Right atrium auricular region (tissue), 2 donors: ENCODE results near the gene INSRR. TPM values are rescaled to one million over a fixed set of nuclear protein-coding genes. Genes with fewer than 3 reads are reported as not detected.

Experiments
- DNase-seq: peaks from one replicate; pipeline ENCODE4 v3.0.0-alpha.2; 2019; ENCODE audit warnings: low spot score
- H3K27ac ChIP-seq, 2 donors: fragments of 200-600 bp; sonication (generic); 1 replicate in 1 of 2; 2 replicates in 1 of 2; pipeline ENCODE4 v1.5.1; 2016 to 2019
- H3K27me3 ChIP-seq, 2 donors: fragments of 200-600 bp; sonication (generic); one replicate each; pipeline versions ENCODE4 v1.5.1 to v1.6.0; 2017 to 2019
- H3K36me3 ChIP-seq: fragments of 200-600 bp; sonication (generic); one replicate; pipeline ENCODE4 v1.5.1; 2016
- H3K4me1 ChIP-seq, 2 donors: fragments of 200-600 bp; sonication (generic); one replicate each; pipeline versions ENCODE4 v1.5.1 to v1.6.0; 2017 to 2019
- H3K4me3 ChIP-seq, 2 donors: fragments of 200-600 bp; sonication (generic); 1 replicate in 1 of 2; 2 replicates in 1 of 2; pipeline ENCODE4 v1.5.1; 2017 to 2019; ENCODE audit warnings: mild to moderate bottlenecking in 1 of 2, moderate library complexity in 1 of 2
- H3K9me3 ChIP-seq, 2 donors: fragments of 200-600 bp; sonication (generic); one replicate each; pipeline ENCODE4 v1.5.1; 2019
- CTCF ChIP-seq, 2 donors: fragments of 200-600 bp; sonication (generic); IDR thresholded peaks; one replicate each; pipeline ENCODE4 v1.5.1; 2019; ENCODE audit warnings: antibody characterized with exemption in 2 of 2
- total RNA-seq, 2 donors: library from RNA; depleted of rRNA; stranded (reverse); fragments of >200 nt; gene quantifications; one replicate each; pipeline ENCODE4 v1.1.0, GENCODE V29; 2016

INSRR gene
- total RNA-seq, 2 donors from 2014 or later = not detected

- Histone ChIP-seq H3K9me3 (no peaks in the 10 kb centered on the region), H3K36me3 (no peaks in the 10 kb centered on the region), H3K27ac (peak overlapping the region in 1 of 2 donors; percentile 15), H3K27me3 (no peaks in the 10 kb centered on the region), H3K4me3 (no peak overlapping the region), H3K4me1 (peaks cover 0 to 22% of the 10 kb centered on the region in 2 donors)
- no peak for DNase-seq
- TF ChIP-seq CTCF (IDR thresholded peaks at IDR 0.05) = no peak
Observed at GRCh38 chr1:156851779-156852417, 7.0 kb downstream of the INSRR start.

- no peak for DNase-seq
- Histone ChIP-seq H3K36me3 (no peaks in the 10 kb centered on the region), H3K4me3 (no peak overlapping the region), H3K4me1 (peaks cover 0 to 32% of the 10 kb centered on the region in 2 donors), H3K9me3 (no peaks in the 10 kb centered on the region), H3K27ac (no peak overlapping the region), H3K27me3 (peaks cover 0 to 5% of the 10 kb centered on the region in 2 donors)
- TF ChIP-seq CTCF (IDR thresholded peaks at IDR 0.05) = no peak
Observed at GRCh38 chr1:156849151-156849496, 9.8 kb downstream of the INSRR start.

GRCh38 chr1:156848461-156849150 is 10.3 kb downstream of the INSRR start:
- Histone ChIP-seq H3K36me3 (no peaks in the 10 kb centered on the region), H3K4me1 (peaks cover 0 to 32% of the 10 kb centered on the region in 2 donors), H3K4me3 (no peak overlapping the region), H3K27me3 (peaks cover 0 to 5% of the 10 kb centered on the region in 2 donors), H3K27ac (no peak overlapping the region), H3K9me3 (no peaks in the 10 kb centered on the region)
- TF ChIP-seq CTCF (IDR thresholded peaks at IDR 0.05) = no peak
- DNase-seq = no peak

GRCh38 chr1:156847591-156848460 is 11.1 kb downstream of the INSRR start:
- Histone ChIP-seq H3K27me3 (peaks cover 0 to 5% of the 10 kb centered on the region in 2 donors), H3K36me3 (no peaks in the 10 kb centered on the region), H3K4me3 (no peak overlapping the region), H3K27ac (no peak overlapping the region), H3K4me1 (peaks cover 0 to 30% of the 10 kb centered on the region in 2 donors), H3K9me3 (no peaks in the 10 kb centered on the region)
- TF ChIP-seq CTCF (IDR thresholded peaks at IDR 0.05) = no peak
- DNase-seq = no peak

- Histone ChIP-seq H3K9me3 (no peaks in the 10 kb centered on the region), H3K27ac (no peak overlapping the region), H3K27me3 (peaks cover 0 to 5% of the 10 kb centered on the region in 2 donors), H3K4me3 (no peak overlapping the region), H3K36me3 (no peaks in the 10 kb centered on the region), H3K4me1 (peaks cover 0 to 18% of the 10 kb centered on the region in 2 donors)
- no peak for TF ChIP-seq CTCF (IDR thresholded peaks at IDR 0.05)
- no peak for DNase-seq
Observed at GRCh38 chr1:156846643-156847042, 12.3 kb downstream of the INSRR start.
